GM18870 (cell line): ENCODE data around the gene SORCS3.

ENCODE experiments used
- ATAC-seq: cut with Tn5 transposase; IDR thresholded peaks from one replicate; pipeline ENCODE4 v1.9.1; 2021; ENCODE audit warnings: moderate library complexity; ENCODE audit not compliant: unreplicated experiment

The SORCS3 gene

DNA sequence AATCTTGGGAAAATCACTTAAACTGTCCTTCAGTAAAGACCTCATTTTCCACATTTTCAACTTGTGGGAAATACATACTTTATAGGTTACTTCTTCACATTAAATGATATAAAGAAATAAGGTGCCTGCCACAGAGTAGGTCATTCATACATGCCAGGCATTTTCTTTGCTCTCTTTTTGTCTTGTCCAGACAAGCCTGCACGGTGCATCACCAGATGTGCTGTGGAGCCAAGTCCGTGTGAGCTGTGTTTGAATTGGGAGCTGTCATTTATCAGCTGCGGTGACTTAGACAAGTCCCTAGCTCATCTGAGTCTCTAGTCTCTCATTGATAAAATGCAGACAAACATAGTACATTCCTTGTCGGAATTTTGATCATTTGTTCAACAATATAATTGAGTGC, 432.9 kb downstream of the SORCS3 start:
- ATAC-seq = no peak

- no peak for ATAC-seq
Observed at GRCh38 chr10:105075031-105075430, 433.9 kb downstream of the SORCS3 start.

- no peak for ATAC-seq
Observed at GRCh38 chr10:105085980-105086379, 444.9 kb downstream of the SORCS3 start.

DNA sequence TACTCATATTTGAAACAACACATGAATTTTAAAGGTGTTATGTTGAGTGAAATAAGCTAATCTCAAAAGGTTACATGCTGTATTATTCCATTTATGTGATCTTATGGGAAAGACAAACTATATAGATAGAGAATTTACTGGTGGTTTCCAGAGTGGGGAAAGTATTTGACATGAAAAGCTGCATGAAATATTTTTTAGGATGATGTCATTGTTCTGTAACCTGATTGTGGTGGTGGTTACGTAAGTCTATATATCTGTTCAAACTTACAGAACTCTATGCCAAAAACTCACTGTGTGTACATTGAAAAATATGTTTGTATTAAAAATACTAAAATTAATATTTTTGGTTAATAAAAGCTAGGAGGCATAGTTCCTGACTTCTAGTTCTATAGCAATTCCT, 453.0 kb downstream of the SORCS3 start:
- no peak for ATAC-seq

- ATAC-seq = no peak
Observed at GRCh38 chr10:105096316-105096715, 455.2 kb downstream of the SORCS3 start.

GRCh38 chr10:105102977-105103376, 461.9 kb downstream of the SORCS3 start:
- no peak for ATAC-seq

DNA sequence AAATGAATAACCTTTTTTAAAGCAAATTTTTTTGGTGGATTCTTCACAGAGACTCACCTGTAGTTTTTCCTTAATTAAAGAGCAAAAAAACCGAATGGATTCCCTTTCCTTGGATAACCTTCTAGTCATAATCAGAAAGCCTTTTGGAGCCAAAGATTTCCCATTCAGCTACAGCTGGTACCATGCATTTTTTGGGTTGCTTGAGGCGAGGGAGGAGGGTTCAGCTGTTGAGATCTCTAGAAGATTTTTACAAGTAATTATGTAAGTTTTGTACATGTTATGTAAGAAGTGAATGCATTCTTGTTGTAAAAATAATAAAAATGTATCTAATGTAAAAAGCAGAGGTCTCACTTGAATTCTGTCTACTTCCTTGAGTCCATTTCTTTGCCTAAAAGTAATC, 463.2 kb downstream of the SORCS3 start:
- ATAC-seq = no peak

DNA sequence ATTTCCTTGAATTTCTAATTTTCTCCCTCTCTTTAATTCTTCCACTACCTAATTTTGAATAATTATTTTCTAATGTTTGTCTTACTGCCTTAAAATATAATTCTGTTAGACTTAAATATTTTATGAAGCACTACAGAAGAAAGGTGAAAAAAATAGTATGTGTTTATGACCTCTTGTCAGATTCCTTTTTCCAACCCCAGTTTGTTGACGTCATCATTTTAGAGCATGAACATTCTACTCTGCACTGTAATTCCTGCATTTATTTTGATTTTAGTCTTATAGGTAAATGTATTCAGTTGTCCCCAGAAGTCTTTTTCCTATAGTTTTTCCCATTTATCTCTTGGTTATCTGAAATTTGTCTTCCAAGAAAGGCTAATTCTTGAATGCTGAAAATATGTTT, 468.1 kb downstream of the SORCS3 start:
- no peak for ATAC-seq

DNA sequence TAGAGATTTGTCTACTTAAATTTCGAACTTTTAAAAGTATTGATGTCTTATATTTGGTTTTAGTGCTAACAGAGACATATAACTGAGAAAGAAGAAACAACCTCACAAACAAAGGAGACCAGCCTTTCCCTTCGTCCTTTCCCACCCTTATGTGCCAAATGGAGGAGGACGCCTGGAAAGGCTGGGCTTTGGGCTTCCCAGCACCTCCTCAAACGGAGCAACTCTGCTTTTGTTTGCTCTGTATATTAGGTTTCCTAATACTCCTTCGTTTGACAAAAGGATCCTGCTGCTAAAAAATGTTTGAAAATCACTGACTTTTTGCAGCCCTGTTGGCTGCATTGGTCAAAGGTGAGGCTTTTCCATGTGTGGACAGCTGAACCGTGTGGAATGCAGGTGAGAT, 471.8 kb downstream of the SORCS3 start:
- ATAC-seq = no peak

DNA sequence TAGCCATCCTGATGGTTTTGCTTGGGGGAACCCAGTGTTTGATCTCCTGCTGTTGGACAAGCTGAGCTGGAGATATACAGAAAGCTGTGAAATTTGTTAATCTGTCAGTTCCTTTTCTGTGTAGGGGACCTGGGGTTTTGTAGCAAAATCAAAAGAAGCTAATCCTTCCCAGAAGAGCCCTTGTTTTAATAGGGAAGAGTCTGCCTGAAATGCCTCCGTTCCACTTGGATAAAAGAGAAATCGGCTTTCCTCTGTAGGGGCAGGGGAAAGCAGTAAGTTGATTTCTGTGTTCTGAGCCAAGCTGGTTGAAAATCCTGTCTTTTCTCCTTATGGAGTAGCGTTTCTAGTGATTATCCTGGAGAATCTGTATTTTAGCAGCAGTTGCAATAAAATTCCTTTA, 472.6 kb downstream of the SORCS3 start:
- no peak for ATAC-seq

- no peak for ATAC-seq
Observed at GRCh38 chr10:105121743-105122142, 480.7 kb downstream of the SORCS3 start.

GRCh38 chr10:105128111-105128510, 487.0 kb downstream of the SORCS3 start:
- no peak for ATAC-seq

DNA sequence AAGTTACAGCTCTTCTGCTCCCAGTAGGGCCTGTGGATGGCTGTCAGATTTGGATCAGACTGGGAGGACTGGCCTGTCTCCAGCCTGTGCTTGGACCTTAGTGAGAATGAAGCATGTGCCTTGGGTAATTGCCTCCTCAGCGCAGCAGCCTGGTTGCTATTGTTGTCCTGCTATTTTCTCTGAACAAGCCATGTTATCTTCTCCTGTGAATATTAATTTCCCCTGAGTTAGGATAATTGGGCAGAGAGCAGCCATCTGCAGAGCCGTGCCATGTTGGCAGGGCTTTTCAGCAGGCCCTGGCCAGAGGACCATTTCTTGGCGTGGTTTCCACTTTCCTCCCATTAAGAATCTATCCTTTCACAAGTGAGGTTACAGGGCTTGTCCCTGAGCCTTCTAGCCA, 497.3 kb downstream of the SORCS3 start:
- no peak for ATAC-seq

DNA sequence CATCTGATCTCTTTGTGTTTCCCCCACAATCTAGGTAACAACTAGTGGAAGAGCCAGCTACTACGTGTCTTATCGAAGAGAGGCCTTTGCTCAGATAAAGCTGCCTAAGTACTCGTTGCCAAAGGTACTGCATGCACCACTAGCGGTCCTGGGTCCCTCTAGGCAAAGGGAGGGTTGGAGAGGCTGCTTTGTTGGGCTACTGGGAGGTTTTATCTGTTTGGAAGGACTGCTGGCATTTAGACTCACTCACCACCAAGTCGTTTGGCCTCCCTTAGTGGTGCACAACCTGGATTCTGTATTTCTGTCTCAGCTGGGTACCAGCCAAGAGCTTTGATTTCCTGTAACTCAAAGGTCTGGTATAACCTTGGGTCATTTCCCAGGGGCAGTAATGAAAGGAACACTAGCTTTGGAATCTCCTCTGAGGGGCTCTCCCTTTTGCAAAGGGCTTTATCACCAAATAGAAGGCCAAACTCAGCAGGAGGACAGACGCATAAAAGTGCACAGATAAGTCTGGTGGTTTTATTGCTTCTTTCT, 498.3 kb downstream of the SORCS3 start:
- ATAC-seq = no peak

DNA sequence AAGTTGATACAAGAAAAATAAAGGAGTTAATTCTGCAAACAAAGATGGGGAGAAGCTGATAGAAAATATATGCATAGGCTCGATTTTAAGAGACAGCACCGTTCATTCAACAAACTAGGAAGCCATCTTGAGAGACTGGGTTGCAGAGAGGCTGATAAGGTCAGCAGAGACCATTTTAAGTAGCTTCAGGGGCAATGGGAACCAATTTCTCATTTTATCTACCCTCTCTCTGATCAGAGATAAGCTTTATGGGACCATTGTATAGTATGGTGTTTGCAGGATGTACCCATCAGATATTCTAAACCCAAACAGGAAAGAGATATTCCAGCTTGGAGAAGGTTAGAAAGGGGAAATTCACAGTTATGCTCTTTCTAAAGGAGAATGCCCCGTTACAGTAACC, 499.5 kb downstream of the SORCS3 start:
- ATAC-seq = no peak

- ATAC-seq = no peak
Observed at GRCh38 chr10:105145711-105146110, 504.6 kb downstream of the SORCS3 start.

DNA sequence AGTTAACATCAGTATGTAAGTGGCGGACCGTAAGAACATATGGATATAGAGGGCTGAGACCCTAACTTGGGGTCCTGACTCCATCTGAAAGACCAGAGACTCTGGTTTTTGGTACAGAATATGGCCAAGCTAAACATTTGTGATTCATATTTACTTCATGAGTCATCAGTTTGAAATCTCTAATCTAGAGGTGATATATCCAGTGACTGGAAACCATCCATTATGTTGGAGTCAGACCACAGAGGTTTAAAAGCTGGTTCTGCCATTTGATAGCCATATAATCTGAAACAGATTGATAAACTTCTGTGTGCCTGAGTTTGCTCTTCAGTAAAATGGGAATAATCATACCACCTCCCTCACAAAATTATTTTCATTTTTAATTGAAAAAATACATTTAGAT, 505.3 kb downstream of the SORCS3 start:
- ATAC-seq = no peak

- no peak for ATAC-seq
Observed at GRCh38 chr10:105148456-105148855, 507.4 kb downstream of the SORCS3 start.

- no peak for ATAC-seq
Observed at GRCh38 chr10:105148921-105149320, 507.8 kb downstream of the SORCS3 start.

GRCh38 chr10:105149371-105149891, 508.3 kb downstream of the SORCS3 start:
- no peak for ATAC-seq

DNA sequence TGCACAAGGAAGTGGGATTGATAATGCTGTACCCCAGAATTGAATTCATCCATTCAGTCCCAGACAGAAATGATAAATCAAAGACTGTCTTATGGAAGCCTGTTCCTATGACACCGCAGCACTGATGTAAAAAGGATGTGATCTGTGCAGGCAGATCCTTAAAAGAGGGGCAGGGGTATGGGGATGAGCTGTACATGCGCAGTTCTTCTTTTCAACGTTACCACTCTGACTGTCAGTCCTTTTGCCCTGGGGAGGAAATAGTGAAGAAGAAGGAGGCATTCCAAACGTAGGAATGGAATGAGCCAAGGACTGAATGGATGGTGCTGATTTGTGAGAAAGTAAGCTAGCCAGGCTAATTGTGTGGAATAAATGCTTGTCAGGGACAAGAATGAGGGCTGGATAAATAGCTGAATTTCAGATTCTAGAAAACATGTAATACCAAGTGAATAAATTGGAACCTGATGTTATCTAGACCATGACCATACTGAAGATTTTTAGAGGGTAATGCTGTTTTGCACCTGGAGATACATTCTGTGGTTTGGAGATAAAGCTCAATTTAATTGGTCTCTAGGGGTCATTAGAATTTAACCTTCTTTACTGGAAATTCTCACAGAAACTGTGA, 509.3 kb downstream of the SORCS3 start:
- no peak for ATAC-seq

DNA sequence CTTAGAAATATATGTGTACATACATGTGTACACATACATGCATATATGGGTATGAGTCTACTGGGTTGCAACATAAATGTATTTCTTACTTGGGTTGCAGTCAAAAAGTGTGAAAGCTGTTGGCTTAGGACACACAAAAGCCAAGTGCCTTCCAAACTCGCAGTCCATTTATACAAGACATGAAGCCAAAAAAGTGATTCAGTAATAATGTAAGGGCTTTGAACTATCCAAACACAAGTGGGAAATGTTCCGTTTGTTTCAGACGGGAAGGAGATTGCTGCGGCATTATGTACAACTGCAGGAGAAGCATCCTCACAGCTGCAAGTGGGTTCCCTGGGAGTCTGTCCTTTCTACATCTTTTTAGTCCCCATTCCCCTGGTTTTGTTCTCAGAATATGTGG, 513.6 kb downstream of the SORCS3 start:
- no peak for ATAC-seq

- no peak for ATAC-seq
Observed at GRCh38 chr10:105159268-105159667, 518.2 kb downstream of the SORCS3 start.
